ENCODE measurements around the gene PRPS1. TPM values are rescaled to one million over a fixed set of nuclear protein-coding genes. Genes with fewer than 3 reads are reported as not detected.

The PRPS1 gene
- total RNA-seq, 1 donor from 2014 or later = 14.0 TPM

DNA sequence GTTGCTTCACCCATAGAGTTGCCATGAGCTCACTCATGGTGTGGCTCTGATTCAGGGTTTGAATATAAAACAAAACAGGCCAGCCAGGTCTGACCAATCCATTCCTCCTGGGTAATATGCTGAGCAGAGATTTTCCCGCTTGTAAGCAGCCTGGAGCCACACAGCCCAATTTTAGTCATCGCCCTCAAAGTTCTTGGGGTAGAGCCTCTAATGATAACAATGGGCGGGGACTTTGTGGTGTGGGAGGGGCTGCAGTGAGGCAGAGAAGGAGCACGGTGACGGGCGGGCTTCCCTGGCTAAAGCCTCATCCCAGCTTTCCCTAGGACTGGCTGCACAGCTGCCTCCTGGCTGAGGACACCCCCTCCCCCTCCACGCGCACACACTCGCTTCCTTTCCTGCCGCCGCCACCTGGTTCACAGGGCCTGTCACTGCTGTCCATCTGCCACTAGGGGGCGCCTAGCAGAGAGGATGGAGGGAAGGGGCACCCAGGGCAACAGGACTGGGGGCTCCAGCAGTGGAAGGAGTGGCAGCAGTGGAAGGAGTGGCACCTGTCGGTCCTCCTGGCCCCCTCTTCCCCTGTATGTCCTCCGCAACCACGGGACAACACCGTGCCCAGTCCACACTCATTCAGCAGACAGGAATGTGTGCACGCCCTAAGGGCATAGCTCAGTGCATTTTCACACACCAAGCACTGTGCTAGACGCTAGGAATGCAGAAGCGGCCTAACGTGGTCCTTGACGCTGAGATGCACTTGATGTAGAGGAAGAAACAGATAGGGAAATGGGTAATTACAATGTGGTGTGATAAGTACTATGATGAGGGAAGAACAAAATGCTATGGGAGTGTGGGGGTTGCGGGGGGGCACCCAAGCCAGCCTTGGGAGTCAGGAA lies 26.8 kb downstream of the PRPS1 start:
- Histone ChIP-seq H3K4me3 (peak overlapping the region in 1 of 2 donors; percentile 36), H3K4me1 (peaks cover 0 to 3% of the 10 kb centered on the region in 2 donors), H3K27me3 (no peaks in the 10 kb centered on the region), H3K27ac (peak overlapping the region; percentile 48 to 63), H3K36me3 (no peaks in the 10 kb centered on the region), H3K9me3 (no peaks in the 10 kb centered on the region)
- intact Hi-C loops (cut with DNase I) = loop anchor here (2.0 to 10.0 kb wide), 4 partner anchors 26 to 240 kb away; partner anchors contain the start of genes MID2 and PRPS1
- TF ChIP-seq, protein P1, sequence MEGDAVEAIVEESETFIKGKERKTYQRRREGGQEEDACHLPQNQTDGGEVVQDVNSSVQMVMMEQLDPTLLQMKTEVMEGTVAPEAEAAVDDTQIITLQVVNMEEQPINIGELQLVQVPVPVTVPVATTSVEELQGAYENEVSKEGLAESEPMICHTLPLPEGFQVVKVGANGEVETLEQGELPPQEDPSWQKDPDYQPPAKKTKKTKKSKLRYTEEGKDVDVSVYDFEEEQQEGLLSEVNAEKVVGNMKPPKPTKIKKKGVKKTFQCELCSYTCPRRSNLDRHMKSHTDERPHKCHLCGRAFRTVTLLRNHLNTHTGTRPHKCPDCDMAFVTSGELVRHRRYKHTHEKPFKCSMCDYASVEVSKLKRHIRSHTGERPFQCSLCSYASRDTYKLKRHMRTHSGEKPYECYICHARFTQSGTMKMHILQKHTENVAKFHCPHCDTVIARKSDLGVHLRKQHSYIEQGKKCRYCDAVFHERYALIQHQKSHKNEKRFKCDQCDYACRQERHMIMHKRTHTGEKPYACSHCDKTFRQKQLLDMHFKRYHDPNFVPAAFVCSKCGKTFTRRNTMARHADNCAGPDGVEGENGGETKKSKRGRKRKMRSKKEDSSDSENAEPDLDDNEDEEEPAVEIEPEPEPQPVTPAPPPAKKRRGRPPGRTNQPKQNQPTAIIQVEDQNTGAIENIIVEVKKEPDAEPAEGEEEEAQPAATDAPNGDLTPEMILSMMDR (IDR thresholded peaks at IDR 0.05) = peak; percentile 56 to 71 (median 57)
- DNase-seq (ENCODE audit: low spot score in 2 of 2) = peak; percentile 48 to 88

DNA sequence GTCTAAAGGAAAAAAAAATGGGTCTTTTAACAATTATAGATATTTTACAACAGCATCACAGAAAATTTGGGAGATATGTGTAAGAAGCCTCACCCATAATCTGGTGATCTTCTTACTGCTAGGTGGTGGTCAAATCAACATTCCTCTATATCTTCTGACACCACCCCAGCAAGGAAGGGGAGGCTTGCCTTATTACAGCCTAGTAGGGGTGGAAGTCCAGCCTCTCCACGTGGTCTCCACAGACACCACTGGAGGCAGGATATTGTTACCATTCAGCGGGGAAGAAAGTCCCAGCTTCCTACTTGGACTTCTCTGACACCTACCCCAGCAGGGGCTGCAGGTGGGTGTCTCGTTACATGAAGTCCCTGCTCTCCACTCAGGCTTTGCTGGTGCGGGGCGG lies 28.7 kb downstream of the PRPS1 start:
- intact Hi-C loops (cut with DNase I) = loop anchor here (5.0 to 10.0 kb wide), 3 partner anchors 60 to 238 kb away; partner anchors contain the start of gene MID2

DNA sequence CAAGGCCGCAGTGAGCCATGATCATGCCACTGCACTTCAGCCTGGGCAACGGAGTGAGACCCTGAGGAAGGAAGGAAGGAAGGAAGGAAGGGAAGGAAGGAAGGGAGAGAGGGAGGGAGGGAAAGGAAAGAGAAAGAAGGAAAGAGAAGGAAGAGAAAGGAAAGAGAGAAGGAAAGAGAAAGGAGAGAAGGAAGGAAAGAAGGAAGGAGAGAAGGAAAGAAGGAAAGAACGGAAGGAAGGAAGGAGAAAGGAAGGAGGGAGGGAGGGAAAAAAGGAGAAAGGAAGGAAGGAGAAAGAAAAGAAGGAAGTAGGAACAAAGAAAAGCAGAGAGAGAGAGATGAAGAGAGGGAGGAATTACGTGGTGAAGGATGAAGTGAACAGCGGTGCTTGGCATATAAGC lies 30.4 kb downstream of the PRPS1 start:
- Histone ChIP-seq H3K27me3 (no peaks in the 10 kb centered on the region), H3K4me3 (no peak overlapping the region), H3K9me3 (no peaks in the 10 kb centered on the region), H3K4me1 (peaks cover 0 to 3% of the 10 kb centered on the region in 2 donors), H3K27ac (no peak overlapping the region), H3K36me3 (no peaks in the 10 kb centered on the region)
- intact Hi-C loops (cut with DNase I) = loop anchor here (1.0 to 10.0 kb wide), 4 partner anchors 59 to 236 kb away; partner anchors contain the start of genes MID2 and NCBP2L
- TF ChIP-seq, protein P1 (IDR thresholded peaks at IDR 0.05) = no peak
- DNase-seq (ENCODE audit: low spot score in 2 of 2) = no peak

More for the DNA sequence above, 28.7 kb downstream of the PRPS1 start:
- DNase-seq (ENCODE audit: low spot score in 2 of 2) = no peak
- TF ChIP-seq, protein P1 (IDR thresholded peaks at IDR 0.05) = no peak
- H3K9me3 ChIP-seq = no peaks in the 10 kb centered on the region
- H3K4me3 ChIP-seq = no peak overlapping the region
- H3K4me1 ChIP-seq = peaks cover 0 to 3% of the 10 kb centered on the region in 2 donors
- no peaks in the 10 kb centered on the region for H3K36me3 ChIP-seq
- no peaks in the 10 kb centered on the region for H3K27me3 ChIP-seq
- no peak overlapping the region for H3K27ac ChIP-seq

DNA sequence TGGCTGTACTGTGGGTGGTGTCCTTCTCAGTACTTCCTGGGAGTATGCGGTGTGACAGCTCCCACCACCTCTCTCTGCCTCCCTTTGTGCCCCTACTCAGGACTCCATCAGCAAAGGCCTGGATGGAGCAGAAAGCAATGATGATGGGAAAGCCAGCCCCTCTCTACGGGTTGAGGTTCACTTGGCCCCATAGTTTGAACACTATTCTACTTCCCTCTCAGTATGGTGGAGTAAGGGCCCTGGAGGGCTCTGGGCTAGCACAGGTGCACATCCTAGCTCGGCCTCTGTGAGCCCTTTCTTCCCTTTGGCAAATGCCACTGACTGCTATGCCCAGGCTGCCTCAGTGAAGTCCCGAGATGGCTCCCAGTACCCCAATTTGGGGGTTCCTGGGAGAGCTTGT lies 31.0 kb downstream of the PRPS1 start:
- H3K4me1 ChIP-seq = peaks cover 0 to 3% of the 10 kb centered on the region in 2 donors
- H3K27ac ChIP-seq = no peak overlapping the region
- H3K27me3 ChIP-seq = no peaks in the 10 kb centered on the region
- no peak for DNase-seq (ENCODE audit: low spot score in 2 of 2)
- H3K9me3 ChIP-seq = no peaks in the 10 kb centered on the region
- intact Hi-C loops (cut with DNase I) = loop anchor here (1.0 to 10.0 kb wide), 4 partner anchors 58 to 236 kb away; partner anchors contain the start of genes MID2 and NCBP2L
- no peak overlapping the region for H3K4me3 ChIP-seq
- peaks cover 0 to 1% of the 10 kb centered on the region in 2 donors for H3K36me3 ChIP-seq
- TF ChIP-seq, protein P1 (IDR thresholded peaks at IDR 0.05) = no peak

DNA sequence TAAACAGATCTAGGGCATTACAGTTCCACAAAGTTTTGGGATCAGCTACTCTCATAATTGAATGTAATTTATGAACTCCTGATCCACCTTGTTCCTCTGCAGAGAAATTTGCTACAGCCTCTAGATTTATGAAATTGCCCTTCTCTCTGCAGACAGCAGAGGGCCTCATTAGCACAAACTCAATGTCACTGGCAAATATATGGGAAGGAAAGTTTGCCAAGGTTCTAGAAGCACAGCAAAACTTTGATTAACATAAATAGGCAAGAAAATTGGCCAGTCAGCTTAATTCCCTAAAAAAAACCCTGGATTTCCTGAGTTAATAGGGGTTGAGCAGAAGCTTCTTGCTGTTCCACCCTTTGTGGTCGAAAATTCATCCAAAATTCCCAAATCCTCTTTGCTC lies 31.5 kb downstream of the PRPS1 start:
- intact Hi-C loops (cut with DNase I) = loop anchor here (1.0 to 10.0 kb wide), 4 partner anchors 58 to 235 kb away; partner anchors contain the start of genes MID2 and NCBP2L
- Histone ChIP-seq H3K27ac (no peak overlapping the region), H3K4me3 (no peak overlapping the region), H3K27me3 (no peaks in the 10 kb centered on the region), H3K9me3 (no peaks in the 10 kb centered on the region), H3K36me3 (peaks cover 0 to 4% of the 10 kb centered on the region in 2 donors), H3K4me1 (peaks cover 0 to 3% of the 10 kb centered on the region in 2 donors)
- DNase-seq (ENCODE audit: low spot score in 2 of 2) = no peak
- TF ChIP-seq, protein P1 (IDR thresholded peaks at IDR 0.05) = peak; percentile 42 to 73 (median 64)

Measured in ascending aorta (tissue), 2 donors.